ENCODE results near the gene XPR1. TPM values are rescaled to one million over a fixed set of nuclear protein-coding genes. Genes with fewer than 3 reads are reported as not detected.
A peak's percentile ranks its signal among the peaks of the same experiment; 100 is the strongest.

XPR1 gene
- total RNA-seq, 1 donor: 31.8 TPM

DNA sequence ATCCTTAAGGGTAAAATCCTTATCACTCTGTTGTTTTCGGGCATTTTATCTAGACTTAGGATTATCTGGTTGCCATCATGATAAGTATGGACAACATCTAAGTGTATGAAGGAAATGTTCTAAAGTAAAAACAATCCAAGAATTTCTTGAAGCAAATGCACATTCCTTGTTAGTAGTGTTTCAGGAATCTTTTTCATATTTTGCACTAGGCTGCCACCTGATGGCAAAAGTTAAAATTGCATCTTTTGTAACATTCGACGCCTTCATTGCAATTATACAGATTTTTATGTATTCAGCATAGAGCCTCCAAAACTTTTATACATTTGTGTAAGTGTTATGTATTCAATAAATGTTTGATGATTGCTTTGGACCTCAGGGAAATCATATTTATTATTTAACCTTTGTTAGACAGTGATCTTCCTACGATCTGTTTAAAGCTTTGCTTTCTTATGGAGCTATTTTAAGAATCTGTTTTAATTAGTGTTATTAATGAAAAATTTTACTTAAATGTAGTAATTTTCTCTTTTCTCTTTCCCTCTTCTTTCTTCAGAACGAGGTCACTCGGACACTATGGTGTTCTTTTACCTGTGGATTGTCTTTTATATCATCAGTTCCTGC is 231.4 kb downstream of the XPR1 start:
- TF ChIP-seq, protein P1, sequence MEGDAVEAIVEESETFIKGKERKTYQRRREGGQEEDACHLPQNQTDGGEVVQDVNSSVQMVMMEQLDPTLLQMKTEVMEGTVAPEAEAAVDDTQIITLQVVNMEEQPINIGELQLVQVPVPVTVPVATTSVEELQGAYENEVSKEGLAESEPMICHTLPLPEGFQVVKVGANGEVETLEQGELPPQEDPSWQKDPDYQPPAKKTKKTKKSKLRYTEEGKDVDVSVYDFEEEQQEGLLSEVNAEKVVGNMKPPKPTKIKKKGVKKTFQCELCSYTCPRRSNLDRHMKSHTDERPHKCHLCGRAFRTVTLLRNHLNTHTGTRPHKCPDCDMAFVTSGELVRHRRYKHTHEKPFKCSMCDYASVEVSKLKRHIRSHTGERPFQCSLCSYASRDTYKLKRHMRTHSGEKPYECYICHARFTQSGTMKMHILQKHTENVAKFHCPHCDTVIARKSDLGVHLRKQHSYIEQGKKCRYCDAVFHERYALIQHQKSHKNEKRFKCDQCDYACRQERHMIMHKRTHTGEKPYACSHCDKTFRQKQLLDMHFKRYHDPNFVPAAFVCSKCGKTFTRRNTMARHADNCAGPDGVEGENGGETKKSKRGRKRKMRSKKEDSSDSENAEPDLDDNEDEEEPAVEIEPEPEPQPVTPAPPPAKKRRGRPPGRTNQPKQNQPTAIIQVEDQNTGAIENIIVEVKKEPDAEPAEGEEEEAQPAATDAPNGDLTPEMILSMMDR (IDR thresholded peaks at IDR 0.05; ENCODE audit: insufficient read depth, low read length): peak; percentile 54
- DNase-seq (ENCODE audit: low read depth): peak; percentile 81
- no peak overlapping the region for H3K4me3 ChIP-seq (ENCODE audit: low read depth, low read length)

DNA sequence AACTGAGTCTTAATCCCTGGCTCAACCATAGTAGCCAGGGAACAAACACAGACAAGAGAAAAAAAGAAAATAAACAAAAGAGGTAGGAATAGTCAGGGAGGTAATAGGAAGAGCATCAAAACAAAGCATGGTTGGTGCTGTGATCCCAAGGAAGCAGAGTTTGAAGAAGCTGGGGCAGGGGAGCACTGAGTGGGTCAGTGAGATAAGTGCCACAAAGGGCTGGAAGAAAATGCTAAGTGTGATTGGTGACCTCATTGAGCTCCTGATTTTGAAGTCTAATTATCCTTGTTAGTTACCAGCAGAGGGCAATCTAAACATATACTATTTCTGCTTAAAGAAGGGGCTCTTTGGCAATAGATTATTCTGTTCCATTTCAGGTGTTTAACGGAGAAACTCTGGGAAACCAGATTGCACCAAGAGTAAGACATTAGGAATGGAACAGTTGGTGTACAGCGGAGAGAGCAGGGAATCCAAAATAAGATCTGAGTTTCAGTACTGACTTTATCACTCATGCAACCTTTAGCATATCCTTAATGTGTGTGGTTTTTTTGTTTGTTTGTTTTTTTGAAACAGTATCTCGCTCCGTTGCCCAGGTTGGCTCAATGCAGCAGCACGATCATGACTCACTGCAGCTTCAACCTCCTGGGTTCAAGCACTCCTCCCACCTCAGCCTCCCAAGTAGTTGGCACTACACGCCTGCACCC is 250.1 kb downstream of the XPR1 start:
- no peak overlapping the region for H3K4me3 ChIP-seq (ENCODE audit: low read depth, low read length)
- TF ChIP-seq, protein P1 (IDR thresholded peaks at IDR 0.05; ENCODE audit: insufficient read depth, low read length): peak; percentile 50
- peak; percentile 67 for DNase-seq (ENCODE audit: low read depth)

DNA sequence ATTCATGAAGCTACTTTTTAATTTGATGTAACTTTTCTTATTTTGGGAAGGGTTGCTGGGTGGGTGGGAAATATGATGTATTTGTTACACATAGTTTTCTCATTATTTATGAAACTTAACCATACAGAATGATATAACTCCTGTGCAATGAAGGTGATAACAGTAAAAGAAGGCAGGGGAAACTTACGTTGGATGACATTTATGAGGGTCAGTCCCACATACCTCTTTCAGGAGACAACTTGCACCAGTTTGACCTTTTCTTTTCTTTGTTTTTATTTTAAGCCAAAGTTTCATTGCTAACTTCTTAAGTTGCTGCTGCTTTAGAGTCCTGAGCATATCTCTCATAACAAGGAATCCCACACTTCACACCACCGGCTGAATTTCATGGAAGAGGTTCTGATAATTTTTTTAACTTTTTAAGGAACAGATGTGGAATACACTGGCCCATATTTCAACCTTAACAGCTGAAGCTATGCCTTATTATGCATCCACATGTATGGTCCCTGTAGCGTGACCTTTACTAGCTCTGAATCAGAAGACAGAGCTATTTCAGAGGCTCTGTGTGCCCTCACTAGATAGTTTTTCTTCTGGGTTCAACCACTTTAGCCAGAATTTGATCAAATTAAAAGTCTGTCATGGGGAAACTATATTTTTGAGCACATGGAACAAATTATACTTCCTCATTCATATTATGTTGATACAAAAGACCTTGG is 252.9 kb downstream of the XPR1 start:
- no peak for DNase-seq (ENCODE audit: low read depth)
- TF ChIP-seq, protein P1 (IDR thresholded peaks at IDR 0.05; ENCODE audit: insufficient read depth, low read length): no peak
- H3K4me3 ChIP-seq (ENCODE audit: low read depth, low read length): no peak overlapping the region

DNA sequence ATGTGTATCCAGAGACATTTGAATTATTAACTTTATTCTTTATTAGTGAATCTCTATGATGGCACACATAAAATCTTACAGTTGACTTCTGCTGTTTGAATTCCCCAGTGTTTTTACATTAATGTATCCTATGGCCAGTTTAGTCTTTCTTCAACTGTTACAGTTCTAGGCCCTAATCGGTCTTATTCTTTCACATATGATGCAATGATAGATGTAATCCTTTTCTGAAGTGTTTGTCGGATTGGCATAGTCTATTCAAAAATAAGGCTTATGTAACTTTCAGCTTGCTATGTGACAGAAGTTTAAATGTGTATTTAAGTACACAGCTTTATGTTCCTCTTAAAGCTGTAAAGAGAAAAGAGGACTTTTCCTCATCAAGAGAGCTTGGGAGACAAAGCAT is 254.5 kb downstream of the XPR1 start:
- no peak overlapping the region for H3K4me3 ChIP-seq (ENCODE audit: low read depth, low read length)
- TF ChIP-seq, protein P1 (IDR thresholded peaks at IDR 0.05; ENCODE audit: insufficient read depth, low read length): no peak
- no peak for DNase-seq (ENCODE audit: low read depth)

DNA sequence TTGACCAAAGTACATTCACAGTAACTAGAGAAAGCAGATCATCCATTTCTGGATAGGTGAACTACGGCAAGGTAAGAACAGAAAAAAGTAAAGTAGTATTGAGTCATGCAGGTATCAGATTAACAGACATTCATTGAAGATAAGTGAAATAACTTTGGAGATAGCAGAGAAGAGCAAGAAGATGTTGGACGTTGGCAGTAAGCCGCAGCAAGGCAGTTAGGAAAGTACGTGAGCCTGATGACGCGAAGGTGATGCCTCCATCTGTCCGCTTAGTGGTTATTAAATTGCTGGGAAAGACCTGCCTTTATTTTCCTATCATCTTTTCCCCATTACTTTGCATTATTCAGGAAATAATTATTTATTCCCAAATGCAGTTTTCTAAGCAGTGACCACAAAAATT is 256.0 kb downstream of the XPR1 start:
- DNase-seq (ENCODE audit: low read depth): no peak
- H3K4me3 ChIP-seq (ENCODE audit: low read depth, low read length): no peak overlapping the region
- TF ChIP-seq, protein P1 (IDR thresholded peaks at IDR 0.05; ENCODE audit: insufficient read depth, low read length): no peak

DNA sequence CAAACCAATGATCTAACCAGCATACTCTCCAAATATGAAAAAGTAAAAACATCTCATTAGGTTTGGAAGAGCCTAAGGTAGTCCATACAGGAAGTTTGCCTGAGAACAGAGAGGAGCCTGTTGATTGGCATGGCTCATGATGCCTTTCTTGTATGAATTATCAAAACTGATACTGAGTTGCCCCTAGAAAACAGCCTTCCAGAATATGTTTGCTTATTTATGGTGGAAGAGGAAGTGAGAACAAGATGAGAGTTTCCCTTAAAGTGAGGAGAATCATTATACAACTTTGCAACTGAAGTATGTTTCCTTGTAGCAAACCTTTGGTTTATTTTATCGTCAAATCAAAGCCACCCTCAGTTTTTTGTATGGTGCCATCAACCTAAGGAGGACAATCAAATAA is 257.0 kb downstream of the XPR1 start:
- DNase-seq (ENCODE audit: low read depth): no peak
- H3K4me3 ChIP-seq (ENCODE audit: low read depth, low read length): no peak overlapping the region
- TF ChIP-seq, protein P1 (IDR thresholded peaks at IDR 0.05; ENCODE audit: insufficient read depth, low read length): no peak

All from fibroblast of the aortic adventitia (primary cell).